AG04450 (cell line): ENCODE data around the gene ZNF341. TPM values are rescaled to one million over a fixed set of nuclear protein-coding genes. Genes with fewer than 3 reads are reported as not detected.

Source experiments
- CTCF ChIA-PET: fragments of 300-600, 350-600 bp; formaldehyde crosslinking; extraction: SDS; loops from one replicate; lab custom pipeline; 2022; ENCODE audit warnings: antibody characterized with exemption, inconsistent platforms; lab: Charles Lee
- POLR2A ChIA-PET: fragments of 350-600 bp; formaldehyde crosslinking; extraction: SDS; loops from one replicate; lab custom pipeline; 2021; ENCODE audit warnings: antibody characterized with exemption, inconsistent platforms; lab: Yijun Ruan, JAX
- DNase-seq: peaks from one replicate; pipeline ENCODE4 v3.0.0-alpha.2; 2011; ENCODE audit warnings: low read depth, low spot score
- H3K27ac ChIP-seq: one replicate; pipeline ENCODE4 v1.5.1; 2012; ENCODE audit warnings: low read depth, low read length, control low read depth
- H3K27me3 ChIP-seq: one replicate; pipeline ENCODE4 v1.6.0; 2012; ENCODE audit warnings: low read length; ENCODE audit not compliant: control insufficient read depth, insufficient read depth
- H3K4me3 ChIP-seq: 2 replicates; pipeline ENCODE4 v1.5.1; 2011; ENCODE audit warnings: mild to moderate bottlenecking, low read depth, low read length, control low read depth
- H3K9me3 ChIP-seq: 2 replicates; pipeline ENCODE4 v1.5.1; 2012; ENCODE audit warnings: low read length; ENCODE audit not compliant: control insufficient read depth, insufficient read depth
- CTCF ChIP-seq: IDR thresholded peaks from 2 replicates; pipeline ENCODE4 v1.5.1; 2011; ENCODE audit warnings: low read depth, low read length, control low read depth, inconsistent platforms
- polyA plus RNA-seq: library from polyadenylated mRNA; depleted of rRNA; stranded (reverse); fragments of >200 nt; gene quantifications from 2 replicates; pipeline ENCODE4 v1.2.3, GENCODE V29; 2011

The ZNF341 gene
- polyA plus RNA-seq, 1 experiment, result 1.5 TPM

- no peaks in the 10 kb centered on the region for H3K27me3 ChIP-seq
- ChIA-PET POLR2A (interaction anchor here (0.6 kb wide), 1 partner anchor 13 kb away, joined by 4 read pairs; no protein-coding TSS in a partner anchor), CTCF (interaction anchor here (0.6 to 0.8 kb wide), 2 partner anchors 22 to 96 kb away, joined by 3 to 5 read pairs; no protein-coding TSS in a partner anchor)
- no peak overlapping the region for H3K27ac ChIP-seq
- no peak for DNase-seq
- no peak for TF ChIP-seq CTCF
- no peak overlapping the region for H3K4me3 ChIP-seq
- H3K9me3 ChIP-seq, result no peaks in the 10 kb centered on the region
Observed at GRCh38 chr20:33825340-33826269, 93.8 kb downstream of the ZNF341 start.

- no peaks in the 10 kb centered on the region for H3K9me3 ChIP-seq
- CTCF ChIA-PET, result interaction anchor here (0.6 to 0.8 kb wide), 3 partner anchors 23 to 323 kb away, joined by 3 to 8 read pairs (median 5); no protein-coding TSS in a partner anchor
- no peak for TF ChIP-seq CTCF
- no peak overlapping the region for H3K4me3 ChIP-seq
- no peak for DNase-seq
- no peaks in the 10 kb centered on the region for H3K27me3 ChIP-seq
- H3K27ac ChIP-seq, result no peak overlapping the region
- POLR2A ChIA-PET, result interaction anchor here (1.2 kb wide), 1 partner anchor 167 kb away, joined by 4 read pairs; the partner anchor contains the start of gene RALY
Observed at GRCh38 chr20:33826270-33826897, 94.6 kb downstream of the ZNF341 start.

GRCh38 chr20:33827109-33827508, 95.3 kb downstream of the ZNF341 start:
- no peak overlapping the region for H3K27ac ChIP-seq
- no peaks in the 10 kb centered on the region for H3K9me3 ChIP-seq
- ChIA-PET POLR2A (interaction anchor here (1.2 kb wide), 1 partner anchor 166 kb away, joined by 4 read pairs; the partner anchor contains the start of gene RALY), CTCF (no interaction called here)
- no peak for DNase-seq
- no peak for TF ChIP-seq CTCF
- no peaks in the 10 kb centered on the region for H3K27me3 ChIP-seq
- H3K4me3 ChIP-seq, result no peak overlapping the region

- DNase-seq, result no peak
- CTCF ChIA-PET, result interaction anchor here (0.5 kb wide), 1 partner anchor 175 kb away, joined by 5 read pairs; no protein-coding TSS in a partner anchor
Observed at GRCh38 chr20:33827634-33828325, 96.0 kb downstream of the ZNF341 start.

More at GRCh38 chr20:33827634-33828325, 96.0 kb downstream of the ZNF341 start:
- TF ChIP-seq CTCF, result no peak
- Histone ChIP-seq H3K27me3 (no peaks in the 10 kb centered on the region), H3K4me3 (no peak overlapping the region), H3K9me3 (no peaks in the 10 kb centered on the region), H3K27ac (no peak overlapping the region)
- POLR2A ChIA-PET, result interaction anchor here (0.7 kb wide), 1 partner anchor 254 kb away, joined by 3 read pairs; no protein-coding TSS in a partner anchor
